HepG2 (cell line): ENCODE measurements around the gene S100A9. TPM values are rescaled to one million over a fixed set of nuclear protein-coding genes. Genes with fewer than 3 reads are reported as not detected.

Source experiments
- ATAC-seq: fragments of 200-7000 bp; cut with Tn5 transposase; 3 replicates; pipeline ENCODE4 v1.9.1; 2020; ENCODE audit warnings: mild to moderate bottlenecking, moderate library complexity
- BruUV-seq: library from RNA; stranded (reverse); fragments of 400-500 nt; replicated peaks from 2 replicates; lab custom pipeline; 2021; lab: Mats Ljungman, UMichigan
- CTCF ChIA-PET: fragments of 300-600 bp; formaldehyde crosslinking; extraction: SDS; loops from one replicate; lab custom pipeline; 2021; ENCODE audit warnings: low total read pairs, inconsistent platforms, low intra/inter-chr PET ratio; lab: Yijun Ruan, JAX
- POLR2A ChIA-PET: fragments of 350-600 bp; sonication (Branson Sonifier 250); formaldehyde crosslinking; loops from one replicate; lab custom pipeline; 2020; ENCODE audit warnings: antibody characterized with exemption, inconsistent platforms; lab: Yijun Ruan, JAX
- DNase-seq: peaks from one replicate; pipeline ENCODE4 v3.0.0-alpha.2; 2015; ENCODE audit warnings: low spot score
- FAIRE-seq: peaks from 3 replicates; lab custom pipeline; 2011; peaks lifted over from hg19 to GRCh38; lab: Jason Lieb, UNC
- H2AFZ ChIP-seq: one replicate; pipeline ENCODE4 v1.6.1; 2011; ENCODE audit warnings: low read length, inconsistent platforms
- H3K27ac ChIP-seq: fragments of 300-600 bp; 3 replicates; pipeline ENCODE4 v1.8.0; 2011; ENCODE audit warnings: mixed run types, mild to moderate bottlenecking, mixed read lengths, low read length, inconsistent platforms; ENCODE audit not compliant: insufficient read depth; ENCODE audit errors: extremely low read length
- H3K27me3 ChIP-seq, 2 experiments: fragments of 200-600 bp in 1 of 2; 2 replicates in 1 of 2; 3 replicates in 1 of 2; pipeline versions ENCODE4 v1.6.0 to v1.8.0; 2011; ENCODE audit warnings: low read length in 2 of 2, mild to moderate bottlenecking in 2 of 2, moderate library complexity in 2 of 2, inconsistent platforms in 1 of 2; ENCODE audit not compliant: insufficient read depth in 2 of 2, control insufficient read depth in 1 of 2
- H3K36me3 ChIP-seq, 2 experiments: fragments of 200-600 bp in 1 of 2; replicated peaks in 1 of 2; 2 replicates in 1 of 2; 3 replicates in 1 of 2; pipeline versions ENCODE4 v1.5.1 to v1.8.0; 2011; ENCODE audit warnings: low read length in 2 of 2, inconsistent platforms in 1 of 2; ENCODE audit not compliant: insufficient read depth in 2 of 2, control insufficient read depth in 1 of 2
- H3K4me1 ChIP-seq: 2 replicates; pipeline ENCODE4 v1.5.1; 2012; ENCODE audit warnings: low read length, inconsistent platforms; ENCODE audit not compliant: insufficient read depth
- H3K4me2 ChIP-seq: 2 replicates; pipeline ENCODE4 v1.6.0; 2011; ENCODE audit warnings: low read depth, low read length, inconsistent platforms
- H3K4me3 ChIP-seq, 3 experiments: fragments of 200-600 bp in 1 of 3; sonication (generic), shearing (Covaris generic) in 1 of 3; replicated peaks in 1 of 3; 2 replicates each; pipeline ENCODE4 v1.5.1; 2011 to 2016; ENCODE audit warnings: low read length in 3 of 3, inconsistent platforms in 2 of 3, low read depth in 2 of 3, mild to moderate bottlenecking in 2 of 3, control low read depth in 1 of 3, mixed read lengths in 1 of 3; ENCODE audit not compliant: insufficient read depth in 1 of 3
- H3K79me2 ChIP-seq: one replicate; pipeline ENCODE4 v1.6.1; 2011; ENCODE audit warnings: low read length, inconsistent platforms; ENCODE audit not compliant: insufficient read depth
- H3K9ac ChIP-seq: 2 replicates; pipeline ENCODE4 v1.6.0; 2011; ENCODE audit warnings: mild to moderate bottlenecking, low read depth, low read length, inconsistent platforms; ENCODE audit not compliant: insufficient read depth
- H3K9me3 ChIP-seq: 2 replicates; pipeline ENCODE4 v1.5.1; 2012; ENCODE audit warnings: mild to moderate bottlenecking, low read length
- H4K20me1 ChIP-seq: 2 replicates; pipeline ENCODE4 v1.6.0; 2011; ENCODE audit warnings: inconsistent platforms, mild to moderate bottlenecking, low read length, moderate library complexity; ENCODE audit not compliant: insufficient read depth
- ATM ChIP-seq: fragments of 450-650 bp; IDR thresholded peaks from 2 replicates; pipeline ENCODE4 v1.7.1; 2017; ENCODE audit warnings: mild to moderate bottlenecking, borderline replicate concordance
- DMTF1 ChIP-seq: sonication (generic); formaldehyde crosslinking; IDR thresholded peaks from 2 replicates; pipeline ENCODE4 v1.4.0; 2020; ENCODE audit warnings: mild to moderate bottlenecking, missing genetic modification reagents
- GATA4 ChIP-seq: sonication (generic); IDR thresholded peaks from 2 replicates; pipeline ENCODE4 v1.6.1; 2016; ENCODE audit warnings: antibody characterized with exemption, low read depth, borderline replicate concordance
- HHEX ChIP-seq: IDR thresholded peaks from 2 replicates; pipeline ENCODE4 v1.6.1; 2016; ENCODE audit warnings: control low read depth
- KDM3A ChIP-seq: IDR thresholded peaks from 2 replicates; pipeline ENCODE4 v1.6.1; 2018; ENCODE audit warnings: low read depth, missing compliant biosample characterization
- ONECUT2 ChIP-seq: sonication (generic); formaldehyde crosslinking; IDR thresholded peaks from 2 replicates; pipeline ENCODE4 v1.4.0; 2020; ENCODE audit warnings: missing genetic modification reagents
- SMAD3 ChIP-seq: sonication (generic); formaldehyde crosslinking; IDR thresholded peaks from 2 replicates; pipeline ENCODE4 v1.4.0; 2020; ENCODE audit warnings: missing genetic modification reagents
- ZNF180 ChIP-seq: sonication (generic); formaldehyde crosslinking; IDR thresholded peaks from 2 replicates; pipeline ENCODE4 v1.4.0; 2020; ENCODE audit warnings: low read depth, missing genetic modification reagents, borderline replicate concordance
- ZNF597 ChIP-seq: sonication (generic); formaldehyde crosslinking; IDR thresholded peaks from 2 replicates; pipeline ENCODE4 v1.5.0; 2020; ENCODE audit warnings: missing genetic modification reagents
- WGBS: methylation state at CpG from one replicate; pipeline ENCODE4 v1.1.6; 2017; ENCODE audit warnings: low lambda C conversion rate; 5-methylcytosine and 5-hydroxymethylcytosine counted together
- in situ Hi-C: cut with HindIII; loops from 2 replicates; pipeline ENCODE4 v1.10.0; 2017; ENCODE audit warnings: low pct_unique_long_range_greater_than_20kb; ENCODE audit not compliant: extremely low pct_ligation_motif_present
- intact Hi-C: fragments of 100-400 bp; cut with micrococcal nuclease; formaldehyde crosslinking; loops from one replicate; pipeline ENCODE4 v1.10.0; 2022; ENCODE audit not compliant: unreplicated experiment
- polyA plus RNA-seq, 8 experiments: library from polyadenylated mRNA; depleted of rRNA in 3 of 8; stranded (reverse) in 7 of 8; unstranded in 1 of 8; fragments of >200 nt; fragmentation: Illumina TruSeq in 4 of 8; extraction: Trizol in 4 of 8; gene quantifications; 2 replicates each; pipeline versions ENCODE4 v1.2.1 to v1.2.3, GENCODE V29; 2011 to 2016; ENCODE audit warnings: low read depth in 4 of 8, missing spikeins in 1 of 8, mixed read lengths in 1 of 8; ENCODE audit not compliant: insufficient read depth in 1 of 8
- total RNA-seq, 5 experiments: library from RNA; depleted of rRNA; stranded (reverse); fragments of >200 nt; fragmentation: Illumina TruSeq; extraction: Trizol; gene quantifications; 2 replicates each; pipeline ENCODE4 v1.2.3, GENCODE V29; 2016; ENCODE audit warnings: low read depth in 1 of 5

Gene S100A9
- total and polyA plus RNA-seq, 2 of the 13 experiments (the other 11 are each of a cell fraction or from before 2014, with no cell fraction given), result 0.31 to 0.69 TPM

- no peak overlapping the region for H2AFZ ChIP-seq
- no TSS peak for BruUV-seq
- no peak overlapping the region for H3K27ac ChIP-seq
- H3K79me2 ChIP-seq, result no peaks in the 10 kb centered on the region
- CTCF ChIA-PET, result no interaction called here
- peaks cover 4% of the 10 kb centered on the region for H4K20me1 ChIP-seq
- no peaks in the 10 kb centered on the region for H3K36me3 ChIP-seq
- POLR2A ChIA-PET, result no interaction called here
- peaks cover 2 to 6% of the 10 kb centered on the region in 2 experiments; a peak in 3 of 5 replicates for H3K27me3 ChIP-seq
- H3K9ac ChIP-seq, result no peak overlapping the region
- FAIRE-seq (no peak), DNase-seq (no peak), ATAC-seq (no peak)
- H3K9me3 ChIP-seq, result no peaks in the 10 kb centered on the region
- no peak overlapping the region for H3K4me3 ChIP-seq
- H3K4me2 ChIP-seq, result no peak overlapping the region
- WGBS, result 3% methylated on average over 7 of the region's 7 CpGs
- intact Hi-C loops, result no loop called here
- no peak for TF ChIP-seq ATM
- no peak for TF ChIP-seq GATA4
- no peak for TF ChIP-seq ONECUT2
- no peak for TF ChIP-seq KDM3A
- no peak for TF ChIP-seq SMAD3
- TF ChIP-seq ZNF597 (CRISPR knock-in tag), result no peak
- no peak for TF ChIP-seq HHEX (CRISPR knock-in tag)
- no peak for TF ChIP-seq ZNF180 (CRISPR knock-in tag)
- TF ChIP-seq DMTF1 (CRISPR knock-in tag), result no peak
- in situ Hi-C loops, result loop anchor here (5.0 kb wide), 1 partner anchor 149 kb away; no protein-coding TSS in a partner anchor
- H3K4me1 ChIP-seq, result no peaks in the 10 kb centered on the region
Measured at GRCh38 chr1:153347856-153348255, 9.8 kb upstream of the S100A9 start.
